MG63 (cell line): ENCODE data around the gene PPP6R3. TPM values are rescaled to one million over a fixed set of nuclear protein-coding genes. Genes with fewer than 3 reads are reported as not detected.
"Not testable (repeated sequence)": the region's sequence is repeated elsewhere in the genome, so short reads cannot be mapped to it uniquely, and the experiment has no call there.

Source experiments
- DNase-seq: peaks from one replicate; pipeline ENCODE4 v3.0.0-alpha.2; 2020
- H3K27me3 ChIP-seq: fragments of 250-450 bp; sonication (Bioruptor Pico); 2 replicates; pipeline ENCODE4 v1.5.1; 2020; ENCODE audit warnings: mild to moderate bottlenecking, moderate library complexity
- H3K36me3 ChIP-seq: fragments of 250-450 bp; sonication (Bioruptor Pico); 2 replicates; pipeline ENCODE4 v1.5.1; 2020; ENCODE audit warnings: mild to moderate bottlenecking, moderate library complexity
- H3K4me3 ChIP-seq: fragments of 250-450 bp; sonication (Bioruptor Pico); 2 replicates; pipeline ENCODE4 v1.5.1; 2020; ENCODE audit warnings: mild to moderate bottlenecking, moderate library complexity
- H3K9me3 ChIP-seq: fragments of 250-450 bp; sonication (Bioruptor Pico); 2 replicates; pipeline ENCODE4 v1.5.1; 2020; ENCODE audit warnings: mild to moderate bottlenecking, moderate library complexity
- total RNA-seq: library from RNA; depleted of rRNA; stranded (reverse); fragments of >200 nt; shearing (Covaris generic); gene quantifications from 2 replicates; pipeline ENCODE4 v1.2.3, GENCODE V29; 2014; ENCODE audit warnings: low replicate concordance

PPP6R3 gene
- total RNA-seq, 1 experiment from 2014 or later: 68.5 TPM

DNA sequence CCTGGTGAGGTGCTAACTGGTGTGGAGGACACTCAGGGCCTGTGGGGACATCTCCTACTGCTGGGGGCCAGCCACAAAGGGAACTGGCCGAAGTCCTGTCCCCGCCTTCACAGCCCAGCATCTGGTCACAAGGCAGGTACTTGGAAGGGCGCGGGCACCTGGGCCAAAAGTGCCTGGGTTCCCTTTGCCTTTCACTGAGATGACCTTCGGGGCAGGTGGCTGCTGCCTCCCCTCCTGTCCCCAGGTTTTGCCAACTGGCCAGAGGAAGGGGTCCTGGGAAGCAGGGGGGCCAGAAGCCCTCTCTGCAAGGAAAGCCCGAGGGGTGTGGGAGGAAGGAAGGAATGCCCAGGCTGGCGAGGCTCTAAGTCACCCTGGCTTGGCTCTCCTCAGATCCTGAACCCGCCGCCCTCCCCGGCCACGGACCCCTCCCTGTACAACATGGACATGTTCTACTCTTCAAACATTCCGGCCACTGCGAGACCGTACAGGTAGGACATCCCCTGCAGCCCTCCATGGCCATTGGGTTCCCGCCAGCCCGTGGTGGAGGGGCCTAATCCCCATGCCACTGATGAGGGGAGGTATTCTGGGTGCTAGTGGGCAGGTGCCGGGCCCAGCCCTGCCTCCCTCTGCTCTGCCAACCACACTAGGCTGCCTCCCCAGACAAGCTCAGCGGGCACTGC, 14.4 kb upstream of the PPP6R3 start:
- no peak for DNase-seq
- H3K36me3 ChIP-seq: peaks cover 12% of the 10 kb centered on the region
- no peak overlapping the region for H3K4me3 ChIP-seq
- H3K27me3 ChIP-seq: no peaks in the 10 kb centered on the region
- H3K9me3 ChIP-seq: no peaks in the 10 kb centered on the region

DNA sequence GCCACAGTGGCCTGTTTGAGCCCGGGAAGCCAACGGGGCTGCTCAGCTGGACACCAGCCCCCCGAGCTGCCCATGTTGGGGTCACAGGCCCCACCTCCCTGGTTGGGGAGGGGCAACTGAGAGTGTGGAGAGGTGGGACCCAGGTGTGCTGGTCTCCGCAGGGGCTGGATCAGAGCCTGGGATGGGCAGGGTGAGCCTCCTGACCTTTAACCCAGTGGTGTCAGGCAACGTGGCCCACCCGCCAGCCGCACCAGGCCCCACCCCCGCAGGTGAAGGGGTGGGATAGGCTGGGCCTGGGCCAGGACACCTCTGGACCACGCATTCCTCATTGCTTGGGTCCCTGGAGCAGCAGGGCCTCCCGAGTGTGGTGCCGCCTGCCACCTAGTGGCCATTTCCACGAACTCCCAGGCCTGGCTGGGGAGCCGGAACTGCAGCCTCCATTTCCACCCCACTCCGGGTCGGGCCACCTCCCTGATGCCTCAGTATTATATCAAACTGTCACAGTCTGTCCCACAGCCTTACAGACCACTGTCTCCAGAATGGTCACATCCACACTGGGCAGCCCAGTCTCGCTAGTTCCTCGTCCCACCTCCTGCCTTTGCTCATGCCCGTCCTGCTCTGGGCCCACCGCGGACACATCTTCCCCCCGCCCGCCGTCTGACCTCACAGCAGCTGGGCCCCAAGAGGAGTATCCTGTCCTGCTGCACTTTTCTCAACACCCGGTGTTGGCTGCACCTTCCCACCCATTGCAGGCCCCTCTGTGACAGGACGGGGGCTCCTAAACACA, 13.3 kb upstream of the PPP6R3 start:
- Histone ChIP-seq H3K4me3 (no peak overlapping the region), H3K27me3 (no peaks in the 10 kb centered on the region), H3K36me3 (peaks cover 12% of the 10 kb centered on the region), H3K9me3 (no peaks in the 10 kb centered on the region)
- peak; percentile 62 for DNase-seq

DNA sequence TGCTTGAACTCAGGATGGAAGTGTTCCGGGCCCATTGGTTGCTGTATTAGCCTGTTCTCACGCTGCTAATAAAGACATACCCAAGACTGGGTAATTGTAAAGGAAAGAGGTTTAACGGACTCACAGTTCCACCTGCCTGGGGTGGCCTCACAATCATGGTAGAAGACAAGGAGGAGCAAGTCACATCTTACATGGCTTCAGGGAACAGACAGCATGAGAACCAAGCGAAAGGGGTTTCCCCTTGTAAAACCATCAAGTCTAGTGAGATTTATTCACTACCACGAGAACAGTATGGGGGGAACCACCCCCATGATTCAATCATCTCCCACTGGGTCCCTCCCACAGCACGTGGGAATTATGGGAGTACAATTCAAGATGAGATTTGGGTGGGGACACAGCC, 12.6 kb upstream of the PPP6R3 start:
- not testable (repeated sequence) for H3K9me3 ChIP-seq, H3K4me3 ChIP-seq, DNase-seq, H3K27me3 ChIP-seq
- peaks cover 12% of the 10 kb centered on the region for H3K36me3 ChIP-seq

DNA sequence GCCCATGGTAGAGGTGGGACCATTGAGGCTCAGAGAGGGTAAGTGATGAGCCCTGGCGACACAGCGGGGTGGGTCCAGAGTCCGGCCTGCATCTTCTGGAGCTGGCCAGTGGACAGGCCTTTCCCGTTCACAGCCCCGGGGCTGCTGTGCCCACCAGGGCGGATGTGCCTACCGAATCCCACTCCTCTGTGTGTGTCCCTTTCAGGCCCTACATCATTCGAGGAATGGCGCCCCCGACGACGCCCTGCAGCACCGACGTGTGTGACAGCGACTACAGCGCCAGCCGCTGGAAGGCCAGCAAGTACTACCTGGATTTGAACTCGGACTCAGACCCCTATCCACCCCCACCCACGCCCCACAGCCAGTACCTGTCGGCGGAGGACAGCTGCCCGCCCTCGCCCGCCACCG, 11.9 kb upstream of the PPP6R3 start:
- no peak overlapping the region for H3K4me3 ChIP-seq
- H3K9me3 ChIP-seq: no peaks in the 10 kb centered on the region
- H3K36me3 ChIP-seq: peaks cover 12% of the 10 kb centered on the region
- no peak for DNase-seq
- H3K27me3 ChIP-seq: no peaks in the 10 kb centered on the region

DNA sequence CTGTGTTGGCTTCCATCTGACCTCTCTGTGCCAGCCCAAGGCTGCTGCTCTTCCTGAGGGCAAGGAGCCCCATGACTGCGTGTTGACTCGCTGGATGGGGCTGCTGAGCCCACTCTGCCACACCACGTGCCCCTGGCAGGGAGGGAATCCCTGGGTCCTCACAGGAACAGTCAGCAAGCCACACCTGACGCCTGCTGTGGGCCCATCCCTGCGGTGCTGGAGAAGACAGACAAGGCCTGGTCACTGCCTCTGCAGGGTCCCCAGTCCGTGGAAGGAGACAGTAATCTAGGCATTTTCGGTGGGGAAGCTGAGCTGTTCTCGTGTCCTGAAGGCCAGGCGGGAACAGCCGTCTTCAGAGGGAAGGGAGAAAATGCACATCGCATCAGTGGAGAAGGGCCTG, 10.6 kb upstream of the PPP6R3 start:
- Histone ChIP-seq H3K27me3 (no peaks in the 10 kb centered on the region), H3K9me3 (no peaks in the 10 kb centered on the region), H3K36me3 (peaks cover 12% of the 10 kb centered on the region), H3K4me3 (no peak overlapping the region)
- no peak for DNase-seq

DNA sequence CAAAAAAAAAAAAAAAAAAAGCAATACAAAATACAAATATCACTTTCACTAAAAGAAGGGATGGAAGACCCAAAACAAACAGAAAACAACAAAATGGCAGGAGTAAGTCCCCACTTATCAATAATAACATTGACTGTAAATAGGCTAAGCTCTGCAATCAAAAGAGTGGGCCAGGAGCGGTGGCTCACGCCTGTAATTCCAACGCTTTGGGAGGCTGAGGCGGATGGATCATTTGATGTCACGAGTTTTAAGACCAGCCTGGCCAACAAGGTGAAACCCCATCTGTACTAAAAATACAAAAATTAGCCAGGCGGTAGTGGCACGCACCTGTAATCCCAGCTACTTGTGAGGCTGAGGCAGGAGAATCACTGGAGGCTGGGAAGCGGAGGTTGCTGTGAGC, 9.8 kb upstream of the PPP6R3 start:
- H3K27me3 ChIP-seq: no peaks in the 10 kb centered on the region
- no peaks in the 10 kb centered on the region for H3K9me3 ChIP-seq
- H3K36me3 ChIP-seq: peaks cover 12% of the 10 kb centered on the region
- no peak overlapping the region for H3K4me3 ChIP-seq
- no peak for DNase-seq

DNA sequence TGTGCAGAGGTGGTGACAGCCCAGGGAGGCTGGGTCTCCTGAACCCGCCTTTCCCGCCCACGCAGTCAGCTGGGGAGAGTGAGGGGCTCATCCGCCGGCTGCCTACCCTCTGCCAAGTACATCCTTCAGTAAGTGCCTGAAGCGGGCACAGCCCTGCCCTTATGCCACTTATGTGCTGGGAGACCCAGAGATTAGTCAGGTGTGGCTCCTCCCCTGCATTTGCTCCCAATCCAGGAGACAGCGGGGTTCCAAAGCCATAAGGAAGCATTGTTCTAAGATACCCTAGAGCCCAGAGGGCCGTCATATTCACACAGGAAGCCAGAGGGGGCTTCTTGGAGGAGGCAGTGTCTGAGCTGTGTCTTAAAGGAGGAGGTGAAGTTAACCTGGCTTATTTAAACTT, 5.8 kb upstream of the PPP6R3 start:
- Histone ChIP-seq H3K4me3 (no peak overlapping the region), H3K9me3 (no peaks in the 10 kb centered on the region), H3K36me3 (no peaks in the 10 kb centered on the region), H3K27me3 (no peaks in the 10 kb centered on the region)
- no peak for DNase-seq

DNA sequence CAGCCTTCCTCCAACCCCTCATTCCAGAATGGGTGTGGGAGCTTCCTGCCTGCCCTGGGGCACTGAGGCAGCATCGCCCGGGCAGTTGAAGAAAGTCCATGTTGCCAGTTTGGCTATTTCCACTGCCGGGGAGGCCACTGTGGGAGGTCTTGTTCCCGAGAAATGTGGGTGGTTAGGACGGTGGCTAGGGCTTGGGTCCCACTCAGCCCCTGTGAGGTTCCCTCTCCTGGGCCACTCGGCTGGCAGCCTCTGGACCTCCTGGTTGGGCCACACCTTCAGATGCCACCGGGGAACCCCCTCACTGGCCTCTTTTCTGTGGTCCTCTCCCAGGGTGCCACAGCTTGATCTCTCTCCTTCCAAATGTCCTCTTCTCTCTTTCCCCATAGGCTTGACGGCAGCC, 5.1 kb upstream of the PPP6R3 start:
- H3K36me3 ChIP-seq: no peaks in the 10 kb centered on the region
- no peaks in the 10 kb centered on the region for H3K9me3 ChIP-seq
- no peak for DNase-seq
- H3K27me3 ChIP-seq: no peaks in the 10 kb centered on the region
- no peak overlapping the region for H3K4me3 ChIP-seq

DNA sequence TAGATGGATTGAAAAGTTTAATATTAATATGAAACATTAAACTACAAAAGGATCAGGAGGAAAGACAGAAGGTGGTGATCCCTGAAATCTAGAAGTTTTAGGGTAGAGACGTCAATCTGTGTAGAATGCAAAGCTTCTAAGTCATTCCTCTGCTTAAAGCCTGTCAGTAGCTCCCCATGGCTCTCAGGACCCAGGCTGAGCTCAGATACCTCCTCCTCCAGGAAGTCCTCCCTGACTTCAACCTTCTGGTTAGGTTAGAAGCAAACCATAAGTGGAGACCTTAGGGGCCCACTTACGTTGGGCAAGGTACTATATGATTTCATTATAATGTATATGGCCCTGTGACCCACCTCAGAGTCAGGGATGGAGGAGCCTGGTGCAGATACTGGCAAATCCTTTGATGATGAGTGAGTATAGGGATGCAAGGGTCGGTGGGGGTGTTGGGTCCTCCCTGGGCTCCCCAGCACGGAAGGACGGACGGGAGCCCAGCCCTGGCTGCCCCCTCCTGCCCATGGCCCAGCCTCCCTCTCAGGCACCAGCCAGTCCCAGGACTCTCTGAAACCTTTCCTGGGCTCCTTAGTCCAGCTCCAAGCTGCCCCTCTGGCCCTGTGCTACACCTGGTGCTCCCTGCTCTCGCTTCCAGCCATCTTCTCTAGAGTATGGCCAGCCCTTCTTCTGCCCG, 3.2 kb upstream of the PPP6R3 start:
- no peak for DNase-seq
- H3K36me3 ChIP-seq: peaks cover 6% of the 10 kb centered on the region
- H3K9me3 ChIP-seq: no peaks in the 10 kb centered on the region
- no peaks in the 10 kb centered on the region for H3K27me3 ChIP-seq
- H3K4me3 ChIP-seq: no peak overlapping the region

DNA sequence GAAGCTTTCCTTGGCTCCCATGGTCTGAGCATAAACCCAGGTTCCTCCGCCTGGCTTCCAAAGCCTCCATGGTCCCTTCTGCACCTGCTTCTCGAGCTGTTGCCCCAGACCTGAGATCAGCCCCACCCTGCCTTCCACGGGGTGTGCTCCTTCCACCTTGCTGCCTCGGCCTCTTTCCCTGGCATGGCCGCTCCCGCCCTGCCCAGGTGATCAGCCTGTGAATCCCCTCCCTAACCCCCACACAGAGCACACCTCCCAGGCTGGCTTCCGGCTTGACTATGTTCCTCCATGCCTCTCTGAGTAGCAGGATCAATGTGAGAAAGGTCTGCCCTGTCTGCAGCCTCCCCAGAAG, 2.7 kb upstream of the PPP6R3 start:
- Histone ChIP-seq H3K9me3 (no peaks in the 10 kb centered on the region), H3K36me3 (peaks cover 9% of the 10 kb centered on the region), H3K4me3 (no peak overlapping the region), H3K27me3 (no peaks in the 10 kb centered on the region)
- no peak for DNase-seq

DNA sequence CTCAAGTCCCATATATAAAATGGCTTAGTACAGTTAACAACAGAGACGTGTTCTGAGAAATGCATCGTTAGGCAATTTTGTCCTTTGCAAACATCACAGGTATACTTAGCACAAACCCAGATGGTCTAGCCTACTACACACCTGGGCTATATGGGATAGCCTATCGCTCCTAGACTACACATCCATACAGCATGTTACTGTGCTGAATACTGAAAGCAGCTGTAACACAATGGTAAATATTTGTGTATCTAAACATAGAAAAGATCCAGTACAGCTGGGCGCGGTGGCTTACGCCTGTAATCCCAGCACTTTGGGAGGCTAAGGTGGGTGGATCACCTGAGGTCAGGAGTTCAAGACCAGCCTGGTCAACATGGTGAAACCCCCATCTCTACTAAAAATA, 2.2 kb upstream of the PPP6R3 start:
- H3K9me3 ChIP-seq, H3K36me3 ChIP-seq, H3K27me3 ChIP-seq, H3K4me3 ChIP-seq, DNase-seq: not testable (repeated sequence)

DNA sequence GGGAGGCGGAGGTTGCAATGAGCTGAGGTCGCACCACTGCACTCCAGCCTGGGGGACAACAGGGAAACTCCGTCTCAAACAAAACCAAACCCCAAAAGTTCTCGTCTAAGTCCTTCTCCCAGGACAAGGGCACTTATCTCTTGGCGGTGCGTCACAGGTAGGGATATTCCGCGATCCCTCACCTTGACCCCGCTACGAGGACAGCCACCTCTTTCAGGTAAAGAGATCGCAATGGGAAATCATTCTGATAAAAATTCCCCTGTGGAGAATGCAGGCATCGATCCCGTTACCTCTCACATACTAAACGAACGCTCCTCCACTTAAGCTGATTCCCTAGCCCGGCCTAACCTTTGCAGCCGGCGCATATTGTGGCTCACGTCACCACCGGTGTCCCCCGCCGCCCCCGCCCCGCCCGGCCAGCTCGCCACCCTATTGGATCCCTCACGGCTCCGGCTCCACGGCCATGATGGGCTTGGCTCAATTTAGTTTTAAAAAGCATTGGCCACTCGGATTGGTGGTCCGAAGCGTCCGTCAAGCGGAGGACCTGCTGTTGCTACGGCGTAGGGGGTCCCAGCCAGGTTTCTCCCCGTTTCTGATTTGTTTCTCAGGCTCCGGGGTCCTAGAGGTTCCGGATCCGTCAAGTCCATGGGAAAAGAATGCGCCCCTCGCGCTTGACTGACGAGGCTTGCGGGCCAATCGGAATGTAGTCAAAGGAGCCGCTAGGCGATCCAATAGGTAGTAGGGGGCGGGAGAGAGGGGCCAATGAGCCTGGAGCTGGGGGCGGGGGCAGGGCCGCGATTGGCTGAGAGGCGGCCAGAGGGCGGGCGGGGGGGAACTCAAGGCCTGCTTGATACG, 439 bp upstream of the PPP6R3 start:
- peaks cover 12% of the 10 kb centered on the region for H3K36me3 ChIP-seq
- H3K9me3 ChIP-seq: no peaks in the 10 kb centered on the region
- DNase-seq: peak; percentile 97
- no peaks in the 10 kb centered on the region for H3K27me3 ChIP-seq
- peak overlapping the region; percentile 99 for H3K4me3 ChIP-seq

DNA sequence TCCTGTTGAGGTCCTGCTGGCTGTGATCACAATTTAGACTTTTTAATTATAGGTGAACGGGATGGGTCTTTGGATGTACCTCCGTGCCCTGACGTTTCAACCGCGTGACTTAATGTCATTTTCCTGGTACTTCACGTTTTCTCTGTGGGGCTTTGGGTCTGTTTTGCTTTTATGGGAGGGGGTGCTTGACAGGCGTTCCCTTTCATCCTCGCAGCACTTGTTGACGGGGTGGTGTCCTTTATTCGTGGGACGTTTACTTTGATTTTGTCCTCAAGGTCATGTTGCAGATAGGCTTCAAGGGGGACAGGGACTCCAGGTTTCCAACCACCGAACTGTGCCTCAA, 994 bp downstream of the PPP6R3 start:
- no peak for DNase-seq
- Histone ChIP-seq H3K36me3 (peaks cover 17% of the 10 kb centered on the region), H3K4me3 (peak overlapping the region; percentile 99), H3K27me3 (no peaks in the 10 kb centered on the region), H3K9me3 (no peaks in the 10 kb centered on the region)

DNA sequence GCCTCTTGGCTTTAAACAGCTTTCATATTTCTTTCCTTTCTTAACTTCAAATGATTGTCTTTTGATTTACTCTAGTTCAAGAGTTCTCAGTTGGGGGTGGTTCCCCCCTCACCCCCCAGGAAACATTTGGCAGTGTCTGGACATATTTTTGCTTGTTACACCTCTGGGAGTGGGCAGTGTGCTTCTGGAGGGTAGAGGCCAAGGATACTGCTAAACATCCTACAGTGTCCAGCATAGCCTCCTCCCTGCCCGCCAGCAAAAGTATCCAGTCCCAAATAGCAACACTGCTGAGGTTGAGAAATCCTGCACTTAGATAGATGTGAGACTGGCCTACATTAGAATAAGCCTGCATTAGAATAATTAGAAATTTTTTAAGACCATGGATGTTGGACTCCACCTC, 3.2 kb downstream of the PPP6R3 start:
- H3K4me3 ChIP-seq: no peak overlapping the region

DNA sequence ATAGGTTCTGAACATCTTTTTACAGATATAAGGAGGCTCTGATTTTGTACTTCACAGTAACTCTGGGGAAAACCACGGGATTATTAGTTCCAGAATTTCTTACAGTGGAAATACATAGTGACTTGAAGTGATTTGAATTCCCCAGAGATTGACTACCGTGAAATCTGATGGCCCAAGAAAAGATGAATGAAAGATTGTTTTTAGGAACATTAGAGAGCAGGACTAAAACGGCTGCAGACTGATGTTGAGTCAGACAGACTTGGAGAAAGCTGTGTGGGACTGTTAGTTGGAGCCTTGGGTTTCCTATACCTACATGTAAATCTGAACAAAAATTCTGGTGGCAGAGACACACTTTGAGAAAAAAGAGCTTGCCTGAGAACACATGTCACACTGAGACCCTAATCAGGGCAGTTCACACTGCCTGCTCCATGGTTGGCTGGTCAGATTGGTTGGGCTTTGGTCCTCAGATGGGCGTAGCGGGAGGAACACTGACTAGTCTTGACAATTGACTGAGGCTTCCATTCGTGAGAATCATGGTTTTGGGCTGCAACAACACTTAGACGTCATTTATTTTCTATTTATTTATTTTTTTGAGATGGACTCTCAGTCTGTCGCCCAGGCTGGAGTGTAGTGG, 6.8 kb downstream of the PPP6R3 start:
- Histone ChIP-seq H3K4me3 (no peak overlapping the region), H3K9me3 (no peaks in the 10 kb centered on the region), H3K27me3 (no peaks in the 10 kb centered on the region), H3K36me3 (peaks cover 46% of the 10 kb centered on the region)
- DNase-seq: no peak

More for the DNA sequence above, 3.2 kb downstream of the PPP6R3 start:
- Histone ChIP-seq H3K9me3 (no peaks in the 10 kb centered on the region), H3K27me3 (no peaks in the 10 kb centered on the region), H3K36me3 (peaks cover 33% of the 10 kb centered on the region)
- no peak for DNase-seq

DNA sequence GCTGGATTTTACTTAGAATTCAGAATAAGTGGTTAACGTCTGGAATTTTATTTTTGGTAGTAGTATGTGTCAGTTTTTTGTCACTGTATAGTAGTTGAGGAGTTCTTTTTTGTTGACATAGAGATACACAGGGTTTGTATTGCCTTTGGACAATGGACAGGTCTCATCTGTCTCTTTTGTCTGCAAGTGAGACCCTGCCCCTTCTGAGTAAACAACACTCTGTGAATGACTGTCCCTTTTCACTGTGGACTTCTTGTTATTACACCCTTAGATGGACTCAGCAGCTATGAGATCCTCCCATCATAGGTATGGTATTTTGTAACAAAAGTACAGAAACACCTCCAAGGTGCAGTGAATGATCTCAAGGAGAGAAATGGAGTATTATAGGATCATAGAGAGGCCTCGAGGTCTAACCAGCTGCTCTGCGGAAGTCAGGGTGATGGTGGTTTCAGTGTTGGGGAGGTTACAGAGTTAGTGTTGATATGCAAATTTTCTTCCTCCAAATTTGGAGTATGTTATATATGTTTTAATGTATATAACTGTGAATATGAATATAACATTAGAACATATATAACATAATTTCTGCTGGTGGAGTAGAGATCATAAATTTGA, 7.8 kb downstream of the PPP6R3 start:
- peaks cover 45% of the 10 kb centered on the region for H3K36me3 ChIP-seq
- no peaks in the 10 kb centered on the region for H3K27me3 ChIP-seq
- no peaks in the 10 kb centered on the region for H3K9me3 ChIP-seq

More for the DNA sequence above, 7.8 kb downstream of the PPP6R3 start:
- H3K4me3 ChIP-seq: no peak overlapping the region
- DNase-seq: no peak
